K562 (cell line): ENCODE data around the gene NDUFB10. TPM values are rescaled to one million over a fixed set of nuclear protein-coding genes. Genes with fewer than 3 reads are reported as not detected.

ENCODE experiments used
- ARHGAP35 ChIP-seq: fragments of 450-650 bp; IDR thresholded peaks from 2 replicates; pipeline ENCODE4 v1.6.1; 2018; ENCODE audit not compliant: partially characterized antibody
- ATF1 ChIP-seq, 2 experiments: fragments of 450-650 bp in 1 of 2; IDR thresholded peaks; 2 replicates each; pipeline ENCODE4 v1.6.1; 2016; ENCODE audit warnings: missing compliant biosample characterization in 1 of 2, missing genetic modification characterization in 1 of 2
- BRD4 ChIP-seq: fragments of 200-600 bp; sonication (generic); IDR thresholded peaks from 2 replicates; pipeline ENCODE4 v1.6.1; 2017; ENCODE audit warnings: inconsistent platforms
- CHD2 ChIP-seq: IDR thresholded peaks from 2 replicates; pipeline ENCODE4 v1.6.1; 2011; ENCODE audit warnings: low read depth, low read length
- E2F3 ChIP-seq: fragments of 250-450 bp; sonication (Bioruptor Pico); IDR thresholded peaks from 2 replicates; pipeline ENCODE4 v1.4.0; 2020; ENCODE audit warnings: mild to moderate bottlenecking
- EGR1 ChIP-seq: fragments of 450-650 bp; conservative IDR thresholded peaks from 2 replicates; pipeline ENCODE4 v1.6.1; 2017; ENCODE audit warnings: mild to moderate bottlenecking
- ESRRB ChIP-seq: fragments of 250-450 bp; sonication (Bioruptor Pico); IDR thresholded peaks from 2 replicates; pipeline ENCODE4 v1.5.0; 2020; ENCODE audit warnings: mild to moderate bottlenecking, moderate library complexity, borderline replicate concordance
- ETV5 ChIP-seq: sonication (generic); formaldehyde crosslinking; IDR thresholded peaks from 2 replicates; pipeline ENCODE4 v1.4.0; 2020; ENCODE audit warnings: low read depth, mild to moderate bottlenecking, missing genetic modification reagents
- FOS ChIP-seq: IDR thresholded peaks from 3 replicates; pipeline ENCODE4 v1.6.1; 2011; ENCODE audit not compliant: insufficient read length; ENCODE audit errors: extremely low read depth
- KHSRP ChIP-seq: fragments of 450-650 bp; IDR thresholded peaks from 2 replicates; pipeline ENCODE4 v1.6.1; 2017
- MAX ChIP-seq: sonication (generic); formaldehyde crosslinking; IDR thresholded peaks from 2 replicates; pipeline ENCODE4 v1.9.0; 2022; ENCODE audit warnings: mild to moderate bottlenecking, missing genetic modification reagents
- MYC ChIP-seq, 2 experiments: fragments of 250-450 bp in 1 of 2; sonication (Bioruptor Pico) in 1 of 2; IDR thresholded peaks; 2 replicates each; pipeline versions ENCODE4 v1.5.1 to v1.6.1; 2012 to 2021; ENCODE audit warnings: low read depth in 2 of 2, borderline replicate concordance in 1 of 2, improper control_type of control experiment in 1 of 2, low read length in 1 of 2, mild to moderate bottlenecking in 1 of 2, moderate library complexity in 1 of 2
- NCOA6 ChIP-seq: fragments of 450-650 bp; IDR thresholded peaks from 2 replicates; pipeline ENCODE4 v1.6.1; 2017; ENCODE audit warnings: mild to moderate bottlenecking
- NCOR1 ChIP-seq: fragments of 450-650 bp; IDR thresholded peaks from 2 replicates; pipeline ENCODE4 v1.6.1; 2016; ENCODE audit warnings: mild to moderate bottlenecking, moderate library complexity
- NONO ChIP-seq, 2 experiments: fragments of 200-400 bp in 1 of 2; fragments of 450-650 bp in 1 of 2; formaldehyde crosslinking in 1 of 2; IDR thresholded peaks; 2 replicates each; pipeline ENCODE4 v1.6.1; 2017; ENCODE audit warnings: low read depth in 2 of 2, mild to moderate bottlenecking in 2 of 2, moderate library complexity in 2 of 2, low read length in 1 of 2
- OTX1 ChIP-seq: fragments of 450-650 bp; formaldehyde crosslinking; IDR thresholded peaks from 2 replicates; pipeline ENCODE4 v1.4.0; 2022; ENCODE audit warnings: mild to moderate bottlenecking
- RCOR1 ChIP-seq, 2 experiments: IDR thresholded peaks; 2 replicates each; pipeline ENCODE4 v1.6.1; 2012; ENCODE audit warnings: low read depth in 2 of 2, low read length in 2 of 2, borderline replicate concordance in 1 of 2, improper control_type of control experiment in 1 of 2
- SRSF3 ChIP-seq: fragments of 200-400 bp; formaldehyde crosslinking; IDR thresholded peaks from 2 replicates; pipeline ENCODE4 v1.6.1; 2016; ENCODE audit warnings: mild to moderate bottlenecking, low read length, moderate library complexity; ENCODE audit not compliant: insufficient read depth
- TAF7 ChIP-seq: fragments of 450-650 bp; IDR thresholded peaks from 2 replicates; pipeline ENCODE4 v1.6.1; 2016; ENCODE audit warnings: missing genetic modification characterization, missing compliant biosample characterization
- ZBTB12 ChIP-seq: fragments of 250-450 bp; sonication (Bioruptor Pico); IDR thresholded peaks from 2 replicates; pipeline ENCODE4 v1.4.0; 2020
- ZBTB26 ChIP-seq: fragments of 450-650 bp; formaldehyde crosslinking; IDR thresholded peaks from 2 replicates; pipeline ENCODE4 v1.4.0; 2022; ENCODE audit warnings: missing genetic modification characterization
- ZNF124 ChIP-seq: sonication (generic); formaldehyde crosslinking; IDR thresholded peaks from 2 replicates; pipeline ENCODE4 v1.8.1; 2022; ENCODE audit warnings: missing genetic modification reagents
- ZNF197 ChIP-seq: fragments of 200-800 bp; sonication (Bioruptor generic); IDR thresholded peaks from 2 replicates; pipeline ENCODE4 v1.6.1; 2016; ENCODE audit warnings: low read depth, missing genetic modification characterization, missing compliant biosample characterization
- ZNF224 ChIP-seq: sonication (generic); formaldehyde crosslinking; IDR thresholded peaks from 2 replicates; pipeline ENCODE4 v1.8.0; 2022; ENCODE audit warnings: mild to moderate bottlenecking, missing genetic modification reagents
- ZNF253 ChIP-seq: fragments of 250-450 bp; sonication (Bioruptor Pico); conservative IDR thresholded peaks from 2 replicates; pipeline ENCODE4 v1.6.1; 2021; ENCODE audit warnings: mild to moderate bottlenecking
- ZNF311 ChIP-seq: fragments of 250-450 bp; sonication (Bioruptor Pico); IDR thresholded peaks from 2 replicates; pipeline ENCODE4 v1.4.0; 2020; ENCODE audit warnings: mild to moderate bottlenecking, moderate library complexity
- ZNF707 ChIP-seq: fragments of 250-450 bp; sonication (Bioruptor Pico); conservative IDR thresholded peaks from 2 replicates; pipeline ENCODE4 v1.8.0; 2022; ENCODE audit warnings: inconsistent platforms, mild to moderate bottlenecking, moderate library complexity
- polyA plus RNA-seq, 8 experiments: library from polyadenylated mRNA; depleted of rRNA in 4 of 8; stranded (reverse) in 5 of 8; unstranded in 3 of 8; fragments of >200 nt; fragmentation: Nextera tagmentation in 2 of 8; fragmentation: Illumina TruSeq in 1 of 8; extraction: Ambion mirVana in 2 of 8; extraction: Trizol in 1 of 8; gene quantifications; 2 replicates each; pipeline versions ENCODE4 v1.2.1 to v1.2.3, GENCODE V29; 2011 to 2014; ENCODE audit warnings: inconsistent platforms in 1 of 8, missing spikeins in 1 of 8
- total RNA-seq, 7 experiments: library from RNA; depleted of rRNA in 6 of 7; stranded (reverse); fragments of >200 nt in 6 of 7; fragmentation: Illumina TruSeq in 2 of 7; extraction: Trizol in 2 of 7; gene quantifications; 2 replicates each; pipeline versions ENCODE4 v1.2.1 to v1.2.3, GENCODE V29; 2011 to 2021; ENCODE audit warnings: low replicate concordance in 1 of 7

NDUFB10 gene
- total and polyA plus RNA-seq, 9 of the 15 experiments (the other 6 are each of a cell fraction or from before 2014, with no cell fraction given) = 69.3 to 527 (median 161) TPM

GRCh38 chr16:1964506-1965395 lies 5.4 kb downstream of the NDUFB10 start, which contains the start of gene RPS2 (continued):
- TF ChIP-seq MYC (IDR thresholded peaks at IDR 0.05; ENCODE audit: low read depth, low read length) = peak; percentile 99
- TF ChIP-seq MYC (CRISPR knock-in tag; IDR thresholded peaks at IDR 0.05; ENCODE audit: borderline replicate concordance, low read depth) = peak; percentile 97; the same call in 1 of the 2 replicates
- peak; percentile 75 for TF ChIP-seq FOS
- TF ChIP-seq ZNF253 (CRISPR knock-in tag) = 0 out of 2 replicates have a peak, but pooled peaks have one; percentile 4
- no peak for TF ChIP-seq ZNF124 (CRISPR knock-in tag)
- no peak for TF ChIP-seq NCOA6
- peak; percentile 60; the same call in 1 of the 2 replicates for TF ChIP-seq KHSRP
- peak; percentile 88 for TF ChIP-seq ATF1 (CRISPR knock-in tag; IDR thresholded peaks at IDR 0.05)
- peak; percentile 98 for TF ChIP-seq ATF1 (tag; IDR thresholded peaks at IDR 0.05)
- TF ChIP-seq NONO (IDR thresholded peaks at IDR 0.05; ENCODE audit: low read depth in 2 of 2, low read length in 1 of 2) = peak; percentile 81 to 98; a peak in 3 of 4 replicates
- peak; percentile 98 for TF ChIP-seq CHD2
- peak; percentile 88 for TF ChIP-seq MAX
- peak; percentile 67; the same call in 1 of the 2 replicates for TF ChIP-seq ETV5
- peak; percentile 87 for TF ChIP-seq ARHGAP35
- peak; percentile 95; the same call in 1 of the 2 replicates for TF ChIP-seq BRD4
- TF ChIP-seq E2F3 = 0 out of 2 replicates have a peak, but pooled peaks have one; percentile 17
- TF ChIP-seq OTX1 (CRISPR knock-in tag) = 0 out of 2 replicates have a peak, but pooled peaks have one; percentile 49
- peak; percentile 86; the same call in 1 of the 2 replicates for TF ChIP-seq ZBTB26
- TF ChIP-seq RCOR1 (IDR thresholded peaks at IDR 0.05; ENCODE audit: borderline replicate concordance in 1 of 2, low read depth in 2 of 2, low read length in 2 of 2) = 0 out of 4 replicates have a peak, but pooled peaks of 1 of the 2 experiments have one; percentile 7
- TF ChIP-seq NCOR1 = peak; percentile 68
- TF ChIP-seq ZNF197 (CRISPR knock-in tag) = no peak
- peak; percentile 100 for TF ChIP-seq EGR1
- TF ChIP-seq ESRRB (CRISPR knock-in tag) = 0 out of 2 replicates have a peak, but pooled peaks have one; percentile 56
- peak; percentile 89 for TF ChIP-seq ZBTB12
- TF ChIP-seq SRSF3 = peak; percentile 6; the same call in 1 of the 2 replicates
- TF ChIP-seq ZNF707 (CRISPR knock-in tag) = peak; percentile 54; the same call in 1 of the 2 replicates
- no peak for TF ChIP-seq ZNF224 (CRISPR knock-in tag)
- TF ChIP-seq TAF7 (tag) = peak; percentile 99
- no peak for TF ChIP-seq ZNF311 (CRISPR knock-in tag)
